Lung microvascular endothelial cell (primary cell): ENCODE measurements around the gene JPH3. TPM values are rescaled to one million over a fixed set of nuclear protein-coding genes. Genes with fewer than 3 reads are reported as not detected.

Source experiments
- DNase-seq, 2 donors: peaks; one replicate each; pipeline versions ENCODE4 v3.0.0 to v3.0.0-alpha.2; 2010; ENCODE audit warnings: low read depth in 2 of 2
- total RNA-seq: library from RNA; depleted of rRNA; stranded (reverse); fragments of >200 nt; gene quantifications from 2 replicates; pipeline ENCODE4 v1.2.1, GENCODE V29; 2014

Gene JPH3
- total RNA-seq, 1 donor from 2014 or later, result 0.20 TPM

DNA sequence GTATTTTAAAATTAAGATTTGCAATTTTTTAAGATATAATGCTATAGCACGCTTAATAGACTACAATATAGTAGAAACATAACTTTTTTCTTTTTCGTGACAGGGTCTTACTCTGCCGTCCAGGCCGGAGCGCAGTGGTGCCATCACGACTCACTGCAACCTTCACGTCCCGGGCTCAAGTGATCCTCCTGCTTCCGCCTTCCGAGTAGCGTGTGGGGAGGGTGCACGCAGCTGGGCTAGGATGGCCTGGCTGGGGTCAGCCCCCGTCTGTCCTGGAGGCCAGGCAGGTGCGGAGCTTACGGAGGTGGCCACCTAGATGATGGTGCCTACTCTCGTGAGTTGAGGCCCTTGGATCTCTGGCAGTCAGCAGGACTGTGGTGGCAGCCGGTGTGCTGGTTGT, 50.1 kb downstream of the JPH3 start:
- no peak for DNase-seq

DNA sequence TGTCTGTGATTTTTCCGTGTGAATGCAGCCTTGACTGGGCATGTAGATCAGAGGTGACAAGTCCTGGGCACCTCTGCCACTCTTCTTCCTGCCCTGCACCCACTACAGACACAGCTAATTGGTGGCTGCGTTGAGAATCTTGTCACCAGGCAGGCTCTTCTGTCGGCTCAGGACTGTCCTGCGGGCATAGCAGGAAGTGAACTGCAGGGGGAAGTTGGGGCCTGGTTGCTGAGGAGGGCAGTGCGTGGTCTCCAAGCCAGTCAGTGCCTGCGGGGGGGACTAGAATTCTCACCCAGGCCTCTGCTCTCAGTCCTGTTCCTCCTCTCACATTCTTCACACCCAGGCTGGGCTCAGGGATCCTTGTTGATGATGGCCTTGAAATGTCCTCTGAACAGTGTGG, 50.5 kb downstream of the JPH3 start:
- no peak for DNase-seq

DNA sequence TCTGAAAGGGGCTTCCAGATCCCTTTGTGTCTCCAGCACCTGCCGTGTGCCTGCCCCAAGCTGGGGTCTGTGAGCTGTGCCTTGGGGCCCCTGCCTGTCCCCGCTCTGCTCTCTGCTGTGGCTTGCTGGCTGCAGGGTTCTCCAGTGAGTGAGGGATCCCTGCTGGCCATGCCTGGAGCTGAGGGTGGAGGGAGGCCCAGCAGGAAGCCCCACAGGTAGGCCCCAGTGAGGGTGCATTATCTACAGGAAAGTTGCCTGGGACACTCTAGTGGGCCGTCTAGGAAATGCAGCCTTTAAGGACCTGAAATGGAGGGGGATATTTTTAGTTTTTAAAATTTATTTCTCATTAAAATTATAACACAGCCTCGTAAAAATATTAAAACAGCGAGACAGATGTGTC, 50.9 kb downstream of the JPH3 start:
- peak; percentile 8 to 28 for DNase-seq

GRCh38 chr16:87654826-87655225, 52.5 kb downstream of the JPH3 start:
- DNase-seq, result no peak

- no peak for DNase-seq
These were observed 54.0 kb downstream of the JPH3 start for GRCh38 chr16:87656328-87656727.

- peak; percentile 13 to 33 for DNase-seq
These were observed 55.4 kb downstream of the JPH3 start for GRCh38 chr16:87657621-87658192.

DNA sequence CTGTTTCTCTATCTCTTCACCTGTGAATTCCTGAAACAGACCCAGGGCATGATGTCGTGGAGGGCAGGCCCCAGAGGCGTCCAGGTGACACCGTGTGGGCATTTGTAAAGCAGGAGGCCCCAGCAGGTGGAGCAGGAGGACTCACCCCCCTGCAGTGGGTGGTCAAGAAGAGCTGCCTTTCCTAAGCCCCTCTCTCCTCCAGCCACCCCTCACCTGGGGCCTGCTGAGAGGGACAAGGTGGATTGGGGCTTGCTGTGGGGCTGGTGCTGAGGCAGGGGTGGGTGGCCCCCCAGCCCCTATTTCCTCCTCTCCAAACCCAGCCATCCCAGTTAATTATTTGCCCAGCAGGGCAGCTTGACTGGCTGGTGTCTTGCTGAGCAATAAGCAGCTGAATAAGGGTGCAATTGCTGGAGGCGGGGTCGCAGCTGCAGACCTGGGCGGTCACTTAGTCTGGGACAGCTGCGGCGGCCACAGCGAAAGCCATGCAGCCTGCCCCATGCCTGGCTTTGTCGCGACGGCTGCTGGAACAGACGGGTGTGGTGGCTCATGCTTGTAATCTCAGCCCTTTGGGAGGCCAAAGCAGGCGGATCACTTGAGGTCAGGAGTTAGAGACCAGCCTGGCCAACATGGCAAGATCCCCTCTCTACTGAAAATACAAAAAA, 56.4 kb downstream of the JPH3 start:
- DNase-seq, result no peak

DNA sequence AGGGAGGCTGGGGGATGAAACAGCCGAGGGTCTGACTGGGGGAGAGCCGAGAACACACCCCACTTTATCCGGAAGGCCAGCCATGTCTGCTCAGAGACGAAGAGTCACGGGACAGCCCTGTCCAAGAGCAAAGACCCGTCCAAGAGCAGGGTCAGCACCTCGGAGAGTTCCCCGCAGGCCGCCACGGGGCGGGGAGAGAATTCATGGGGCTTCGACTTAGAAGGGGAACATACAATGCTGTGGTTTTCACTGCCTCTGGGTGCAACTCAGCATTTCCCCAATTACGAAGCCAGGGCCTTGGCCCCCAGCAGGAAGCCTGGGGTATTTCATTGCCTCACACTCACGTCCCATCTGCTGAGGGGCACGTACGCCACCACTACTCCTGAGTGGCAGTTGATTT, 59.3 kb downstream of the JPH3 start:
- DNase-seq, result peak; percentile 58 to 61

- DNase-seq, result no peak
These were observed 60.2 kb downstream of the JPH3 start for GRCh38 chr16:87662254-87663204.

- DNase-seq, result no peak
These were observed 62.5 kb downstream of the JPH3 start for GRCh38 chr16:87664792-87665191.

GRCh38 chr16:87665193-87665592, 62.9 kb downstream of the JPH3 start:
- DNase-seq, result no peak

DNA sequence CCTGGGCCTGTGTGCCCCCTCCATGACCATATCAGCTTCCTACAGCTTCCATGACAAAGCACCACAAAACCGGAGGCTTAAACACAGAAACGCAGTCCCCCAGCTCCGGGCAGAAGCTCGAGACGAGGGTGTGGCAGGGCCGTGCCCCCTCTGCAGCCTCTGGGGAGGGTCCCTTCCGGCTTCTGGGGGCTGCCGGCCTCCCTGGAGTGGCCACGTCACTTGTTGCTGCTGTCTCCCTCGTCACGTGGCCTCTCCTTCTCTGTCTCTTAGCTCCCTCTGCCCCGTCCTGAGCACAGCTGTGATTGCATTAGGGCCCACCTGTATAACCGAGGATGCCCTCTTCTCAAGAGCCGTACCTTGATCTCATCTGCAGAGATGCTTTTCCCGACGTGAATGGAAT, 64.6 kb downstream of the JPH3 start:
- DNase-seq, result no peak

DNA sequence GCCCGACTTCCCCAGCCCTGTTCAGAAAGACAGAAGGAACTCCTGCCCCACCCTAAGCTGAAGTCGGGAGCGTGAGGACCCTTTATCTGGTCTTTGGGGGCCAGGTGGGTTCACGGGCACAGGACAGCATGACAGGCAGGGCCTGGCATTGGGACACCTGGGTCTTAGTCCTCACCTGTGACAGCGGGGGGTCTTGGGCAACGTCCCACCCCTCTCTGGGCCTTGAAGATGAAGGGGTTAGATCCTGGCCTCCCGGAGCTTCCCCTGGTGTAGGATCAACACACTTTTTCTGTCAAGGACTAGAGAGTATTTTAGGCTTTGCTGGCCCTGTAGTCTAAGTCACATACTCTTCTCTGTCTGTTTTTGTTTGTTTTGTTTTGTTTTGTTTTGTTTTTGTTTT, 65.1 kb downstream of the JPH3 start:
- no peak for DNase-seq

- DNase-seq, result no peak
These were observed 65.6 kb downstream of the JPH3 start for GRCh38 chr16:87667946-87668345.

DNA sequence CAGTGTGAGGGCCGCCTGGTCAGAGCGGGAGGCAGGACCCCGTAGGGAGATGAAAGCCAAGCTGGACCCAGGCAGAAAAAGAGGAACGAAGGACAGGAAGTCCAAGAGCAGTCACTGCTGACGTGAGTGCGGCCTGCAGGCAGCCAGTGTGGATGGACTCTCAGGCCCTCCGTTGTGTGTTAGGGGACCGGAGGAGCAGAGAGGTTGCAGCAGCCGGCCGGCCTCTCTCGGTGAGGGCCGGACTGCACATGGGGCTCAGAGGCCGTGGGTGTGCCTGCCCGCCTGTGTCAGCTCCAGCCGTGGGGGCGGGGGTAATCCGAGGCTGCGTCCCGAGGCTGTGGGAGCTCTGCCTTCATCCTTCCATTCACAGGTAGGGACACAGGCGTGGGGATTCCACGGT, 67.4 kb downstream of the JPH3 start:
- no peak for DNase-seq

GRCh38 chr16:87671221-87671620, 68.9 kb downstream of the JPH3 start:
- no peak for DNase-seq

- DNase-seq, result no peak
These were observed 69.5 kb downstream of the JPH3 start for GRCh38 chr16:87671715-87672270.

DNA sequence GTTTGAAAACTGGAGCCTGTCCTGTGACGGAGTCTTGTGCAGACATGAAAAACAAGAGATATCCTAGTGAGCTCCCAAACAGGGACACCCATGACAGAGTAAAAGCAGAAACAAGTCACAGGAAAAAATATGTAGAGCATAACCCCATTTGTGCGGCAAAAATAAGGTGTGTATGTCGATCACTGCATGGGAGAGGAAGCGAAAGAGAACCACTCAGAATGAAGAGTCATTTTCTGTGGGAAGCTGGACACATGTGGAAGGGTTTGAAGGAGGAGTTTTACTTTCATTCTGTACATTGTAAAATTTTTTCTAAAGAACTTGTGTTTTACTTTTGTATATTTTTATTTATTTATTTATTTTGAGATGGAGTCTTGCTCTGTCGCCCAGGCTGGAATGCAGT, 72.1 kb downstream of the JPH3 start:
- DNase-seq, result no peak

DNA sequence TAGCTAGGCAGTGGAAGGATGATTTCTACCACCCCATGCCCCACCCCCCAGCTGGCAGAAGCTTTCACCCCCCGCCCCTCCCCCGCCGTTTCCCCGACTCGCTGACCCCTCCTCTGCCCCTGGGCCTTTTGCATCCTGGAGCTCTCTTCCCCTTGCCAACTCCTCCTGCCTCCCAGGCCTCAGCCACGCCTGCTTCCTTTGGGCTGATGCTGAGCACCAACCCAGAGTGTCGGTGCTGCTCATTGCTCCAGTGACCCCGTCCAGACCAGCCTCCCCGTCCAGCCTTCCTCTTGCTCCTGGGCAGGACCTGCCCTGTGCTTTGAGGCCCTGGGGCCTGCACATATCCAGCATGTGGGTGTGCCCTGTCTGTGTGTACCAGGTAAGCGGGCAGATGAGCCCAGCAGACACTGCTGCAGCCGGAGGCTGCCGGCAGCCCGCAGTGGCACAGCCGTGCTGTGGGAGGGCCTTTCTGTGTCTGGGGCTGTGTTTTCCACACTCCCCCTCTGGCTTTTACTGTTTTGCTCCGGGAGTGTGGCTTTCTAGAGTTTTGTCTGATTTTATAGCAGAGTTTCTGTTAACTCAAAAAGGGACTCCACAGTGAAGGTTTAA, 72.9 kb downstream of the JPH3 start:
- DNase-seq, result peak; percentile 12 to 55

GRCh38 chr16:87677830-87678229, 75.5 kb downstream of the JPH3 start:
- DNase-seq, result no peak

GRCh38 chr16:87678618-87679017, 76.3 kb downstream of the JPH3 start:
- DNase-seq, result no peak
